ENCODE data around the gene WDR33. TPM values are rescaled to one million over a fixed set of nuclear protein-coding genes. Genes with fewer than 3 reads are reported as not detected.

WDR33 gene
- total RNA-seq, 4 donors from 2014 or later, result 42.3 to 46.5 (median 45.1) TPM

DNA sequence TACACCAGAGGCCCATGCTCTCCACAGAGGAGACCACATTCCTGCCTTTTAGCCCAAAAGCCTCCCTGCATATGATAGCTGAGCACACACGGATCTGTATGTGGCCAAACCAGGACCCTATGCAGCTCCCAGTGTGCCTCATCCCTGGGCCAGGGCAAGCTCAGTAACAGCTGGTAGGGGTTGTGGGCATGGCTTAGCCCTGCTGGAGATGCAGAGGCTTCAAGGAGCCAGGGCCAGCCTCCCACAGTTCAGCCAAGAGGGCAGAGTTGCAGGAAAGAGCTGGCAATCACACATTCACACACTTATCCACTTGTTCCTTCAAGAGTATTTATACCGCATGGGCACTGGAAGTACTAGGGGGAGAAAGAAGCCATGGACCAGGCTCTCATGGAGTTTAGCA is 134.1 kb downstream of the WDR33 start:
- no peak for DNase-seq (ENCODE audit: low spot score in 2 of 2)
- no peaks in the 10 kb centered on the region for H3K27me3 ChIP-seq
- peak overlapping the region in 1 of 4 donors; percentile 90 for H3K27ac ChIP-seq
- H3K36me3 ChIP-seq, result no peaks in the 10 kb centered on the region
- H3K9me3 ChIP-seq, result no peaks in the 10 kb centered on the region
- H3K4me1 ChIP-seq, result peaks cover 0 to 60% (median 15%) of the 10 kb centered on the region in 4 donors
- H3K4me3 ChIP-seq, result no peak overlapping the region
- 66 to 74% methylated on average over 2 of the region's 2 CpGs for WGBS, 2 donors
- no peak for TF ChIP-seq POLR2A (IDR thresholded peaks at IDR 0.05)
- TF ChIP-seq, protein P1, sequence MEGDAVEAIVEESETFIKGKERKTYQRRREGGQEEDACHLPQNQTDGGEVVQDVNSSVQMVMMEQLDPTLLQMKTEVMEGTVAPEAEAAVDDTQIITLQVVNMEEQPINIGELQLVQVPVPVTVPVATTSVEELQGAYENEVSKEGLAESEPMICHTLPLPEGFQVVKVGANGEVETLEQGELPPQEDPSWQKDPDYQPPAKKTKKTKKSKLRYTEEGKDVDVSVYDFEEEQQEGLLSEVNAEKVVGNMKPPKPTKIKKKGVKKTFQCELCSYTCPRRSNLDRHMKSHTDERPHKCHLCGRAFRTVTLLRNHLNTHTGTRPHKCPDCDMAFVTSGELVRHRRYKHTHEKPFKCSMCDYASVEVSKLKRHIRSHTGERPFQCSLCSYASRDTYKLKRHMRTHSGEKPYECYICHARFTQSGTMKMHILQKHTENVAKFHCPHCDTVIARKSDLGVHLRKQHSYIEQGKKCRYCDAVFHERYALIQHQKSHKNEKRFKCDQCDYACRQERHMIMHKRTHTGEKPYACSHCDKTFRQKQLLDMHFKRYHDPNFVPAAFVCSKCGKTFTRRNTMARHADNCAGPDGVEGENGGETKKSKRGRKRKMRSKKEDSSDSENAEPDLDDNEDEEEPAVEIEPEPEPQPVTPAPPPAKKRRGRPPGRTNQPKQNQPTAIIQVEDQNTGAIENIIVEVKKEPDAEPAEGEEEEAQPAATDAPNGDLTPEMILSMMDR (IDR thresholded peaks at IDR 0.05), result no peak
- TF ChIP-seq EP300 (IDR thresholded peaks at IDR 0.05), result no peak

DNA sequence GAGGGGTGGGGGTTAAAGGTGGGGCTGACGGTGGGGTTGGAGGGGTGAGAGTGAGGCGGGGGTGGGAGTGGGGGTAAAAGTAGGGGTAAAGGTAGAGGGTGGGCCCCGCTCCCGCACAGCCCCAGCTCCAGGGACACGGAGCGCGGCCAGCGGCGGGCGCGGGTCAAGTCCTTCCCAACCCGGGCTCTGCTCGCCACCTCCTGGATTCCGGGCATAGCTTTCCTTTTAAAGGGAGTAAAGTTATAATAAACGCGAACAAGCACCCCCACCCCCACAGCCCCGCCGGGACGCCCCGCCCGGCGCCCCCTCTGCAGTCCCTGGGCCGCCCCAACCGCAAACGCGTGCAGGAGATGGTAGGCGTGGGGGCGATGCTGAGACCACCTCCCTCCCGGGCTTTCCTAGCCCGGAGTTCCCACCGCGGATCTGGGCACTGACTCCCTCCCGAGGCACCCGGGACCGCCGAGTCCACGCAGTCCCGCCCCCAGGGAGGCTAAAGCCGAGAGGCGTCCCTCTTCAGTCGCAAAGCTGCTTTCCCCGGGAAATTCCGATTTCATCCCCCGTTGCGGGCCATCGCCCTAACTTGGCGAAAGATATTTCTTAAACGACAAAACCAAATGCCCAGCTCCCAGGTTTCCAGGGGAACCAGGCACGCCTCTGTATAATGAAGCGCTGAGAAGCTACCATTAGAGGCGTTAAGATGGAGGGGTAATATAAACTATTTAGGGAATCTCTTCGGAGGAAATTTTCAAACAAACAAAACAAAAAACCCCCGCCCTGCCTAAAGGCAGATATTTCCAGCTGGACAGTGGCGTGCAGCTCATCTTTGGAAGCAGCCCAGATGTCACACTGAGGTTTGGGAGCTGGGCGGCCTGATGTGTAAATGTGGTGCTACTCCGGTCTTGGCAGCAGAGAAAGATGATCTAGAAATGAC is 135.4 kb downstream of the WDR33 start, which contains the start of gene LIMS2:
Gene LIMS2, minus strand, starts transcription at position 200 of the 931 bp plus-strand sequence. CDS start 506 bp downstream, outside the sequence.
- DNase-seq (ENCODE audit: low spot score in 2 of 2), result no peak
- Histone ChIP-seq H3K4me3 (peak within 1 kb of the TSS; percentile 61 to 80 (median 75)), H3K4me1 (peaks cover 0 to 47% (median 9%) of the 10 kb centered on the region in 4 donors), H3K36me3 (no peaks in the 10 kb centered on the region), H3K27ac (peak within 1 kb of the TSS; percentile 85 to 90 (median 90)), H3K27me3 (no peaks in the 10 kb centered on the region), H3K9me3 (no peaks in the 10 kb centered on the region)
- TF ChIP-seq EP300 (IDR thresholded peaks at IDR 0.05), result no peak
- TF ChIP-seq, protein P1 (IDR thresholded peaks at IDR 0.05), result peak in 2 of 5 experiments; percentile 20 to 28
- no peak for TF ChIP-seq POLR2A (IDR thresholded peaks at IDR 0.05)
- 4 to 5% methylated on average over 53 to 56 of the region's 56 CpGs for WGBS, 2 donors

DNA sequence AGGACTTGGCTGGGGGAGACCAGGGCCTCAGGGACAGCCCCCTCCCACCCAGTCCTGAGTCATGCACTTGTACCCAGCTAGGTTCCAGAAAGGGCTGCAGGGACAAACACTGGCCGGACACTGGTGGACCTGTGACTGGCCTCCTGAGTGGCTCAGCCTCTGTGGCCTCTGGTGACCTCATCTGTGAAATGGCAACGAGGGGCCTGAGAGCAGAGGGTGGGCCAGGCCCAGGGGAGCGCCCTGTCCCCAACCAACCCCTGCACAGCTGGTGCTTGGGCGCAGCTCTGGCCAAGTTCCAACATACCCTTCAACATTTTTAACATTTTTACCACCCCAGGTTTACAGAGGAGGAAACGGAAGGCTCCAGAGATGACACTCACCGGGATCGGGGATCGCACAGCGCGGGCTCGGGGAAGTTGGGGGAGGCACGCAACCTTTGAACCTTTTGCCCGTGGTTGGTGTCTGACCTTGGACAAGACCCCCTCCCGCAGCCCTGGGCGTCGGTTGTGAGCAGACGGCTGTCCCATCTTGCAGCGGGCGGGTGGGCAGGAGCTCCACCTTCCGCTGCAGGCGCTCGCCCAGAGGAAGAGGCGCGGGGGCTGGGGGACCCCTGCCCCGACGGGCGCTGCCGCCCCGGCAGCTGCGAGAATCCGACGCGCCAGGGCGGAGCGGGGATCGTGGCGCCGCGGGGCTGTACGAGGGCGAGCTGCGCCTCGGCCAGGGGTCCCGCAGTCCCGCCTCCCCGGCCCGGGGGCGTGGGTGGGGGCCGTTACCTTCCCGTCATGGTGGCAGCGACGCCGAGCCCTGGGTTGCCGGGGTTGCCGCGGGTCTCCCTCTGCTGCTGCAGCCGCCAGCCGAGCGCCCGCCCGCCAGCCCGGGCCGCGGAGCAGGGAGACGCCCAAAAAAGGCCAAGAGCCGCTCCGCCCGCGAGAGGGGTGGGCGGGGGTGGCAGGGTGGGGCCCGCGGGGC is 136.4 kb downstream of the WDR33 start:
- Histone ChIP-seq H3K27me3 (no peaks in the 10 kb centered on the region), H3K9me3 (no peaks in the 10 kb centered on the region), H3K36me3 (no peaks in the 10 kb centered on the region), H3K4me1 (peaks cover 0 to 47% (median 9%) of the 10 kb centered on the region in 4 donors), H3K27ac (peak overlapping the region; percentile 85 to 90 (median 90)), H3K4me3 (peak overlapping the region; percentile 61 to 80 (median 75))
- DNase-seq (ENCODE audit: low spot score in 2 of 2), result no peak
- TF ChIP-seq, protein P1 (IDR thresholded peaks at IDR 0.05), result no peak
- peak in 1 of 2 donors; percentile 14 for TF ChIP-seq POLR2A (IDR thresholded peaks at IDR 0.05)
- peak in 1 of 2 donors; percentile 6 for TF ChIP-seq EP300 (IDR thresholded peaks at IDR 0.05)
- 3 to 8% methylated on average over 13 to 33 of the region's 72 CpGs for WGBS, 2 donors

DNA sequence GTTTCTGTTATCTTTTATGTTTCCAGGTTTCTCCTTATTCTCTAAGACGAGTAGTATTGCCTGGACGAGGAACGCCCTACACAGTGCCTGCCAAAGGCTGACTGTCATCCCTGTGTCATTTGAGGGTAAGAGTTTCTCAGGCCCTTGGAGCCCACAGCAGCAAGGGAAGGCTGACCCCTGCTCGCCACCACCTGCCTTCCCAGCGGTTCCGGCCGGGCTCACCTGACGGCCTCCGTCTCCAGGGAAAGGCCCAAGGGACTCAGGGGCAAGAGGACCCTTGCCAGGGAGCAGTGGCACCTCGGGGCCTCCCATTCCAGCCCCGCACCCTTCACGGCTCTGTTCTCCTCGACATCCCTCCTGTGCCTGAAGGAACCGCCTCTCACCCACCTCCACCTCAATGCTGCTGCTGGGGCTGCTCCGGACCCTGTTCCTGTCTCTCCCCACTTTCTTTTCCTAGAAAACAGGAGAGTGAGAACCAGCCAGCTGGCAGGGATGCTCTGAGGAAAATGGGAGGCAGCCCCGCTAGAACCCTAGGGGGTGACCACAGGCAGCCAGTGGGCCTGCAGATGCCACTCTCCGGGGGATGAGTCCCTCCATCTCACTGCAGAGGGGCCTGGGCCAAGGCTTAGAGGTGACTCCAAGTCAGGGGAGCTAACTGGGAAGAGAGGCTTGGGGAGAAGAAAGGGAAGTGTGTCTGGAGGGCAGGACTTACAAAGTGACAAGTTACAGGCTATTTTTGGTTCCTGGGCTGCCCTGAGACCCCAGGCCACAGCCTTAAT is 137.5 kb downstream of the WDR33 start:
- Histone ChIP-seq H3K9me3 (no peaks in the 10 kb centered on the region), H3K27me3 (no peaks in the 10 kb centered on the region), H3K36me3 (no peaks in the 10 kb centered on the region), H3K4me1 (peaks cover 0 to 47% (median 9%) of the 10 kb centered on the region in 4 donors), H3K27ac (peak overlapping the region; percentile 85 to 90 (median 90)), H3K4me3 (peak overlapping the region; percentile 61 to 80 (median 75))
- DNase-seq (ENCODE audit: low spot score in 2 of 2), result no peak
- WGBS, 2 donors, result 68 to 70% methylated on average over 16 to 17 of the region's 17 CpGs
- TF ChIP-seq EP300 (IDR thresholded peaks at IDR 0.05), result no peak

Data from tibial nerve (tissue), 4 donors.